Panc1 (cell line): ENCODE data around the gene ADCYAP1R1. TPM values are rescaled to one million over a fixed set of nuclear protein-coding genes. Genes with fewer than 3 reads are reported as not detected.

Experiments
- ATAC-seq: fragments of 200-7000 bp; cut with Tn5 transposase; 2 replicates; pipeline ENCODE4 v1.9.1; 2020; ENCODE audit warnings: mild to moderate bottlenecking, moderate library complexity
- BruUV-seq: library from RNA; stranded (reverse); fragments of 400-500 nt; replicated peaks from 2 replicates; lab custom pipeline; 2021; lab: Mats Ljungman, UMichigan
- CTCF ChIA-PET: fragments of 300-600 bp; sonication (Branson Sonifier 250); formaldehyde crosslinking; loops from one replicate; lab custom pipeline; 2022; ENCODE audit warnings: antibody characterized with exemption; lab: Charles Lee
- POLR2A ChIA-PET: fragments of 300-600 bp; sonication (Branson Sonifier 250); formaldehyde crosslinking; loops from one replicate; lab custom pipeline; 2022; ENCODE audit warnings: antibody characterized with exemption; lab: Charles Lee
- DNase-seq: peaks from one replicate; pipeline ENCODE4 v3.0.0-alpha.2; 2010; ENCODE audit warnings: low read depth, low spot score
- H3K27ac ChIP-seq: 2 replicates; pipeline ENCODE4 v1.5.1; 2011; ENCODE audit warnings: mild to moderate bottlenecking, low read length, inconsistent platforms
- H3K27me3 ChIP-seq: fragments of 200-500 bp; sonication (Bioruptor generic); 2 replicates; pipeline ENCODE4 v1.6.0; 2014; ENCODE audit warnings: low read length, inconsistent platforms; ENCODE audit not compliant: control insufficient read depth, insufficient read depth
- H3K36me3 ChIP-seq: fragments of 200-500 bp; sonication (Bioruptor generic); 2 replicates; pipeline ENCODE4 v1.5.1; 2014; ENCODE audit warnings: inconsistent platforms, mild to moderate bottlenecking, low read length, moderate library complexity; ENCODE audit not compliant: control insufficient read depth, insufficient read depth
- H3K4me1 ChIP-seq: 2 replicates; pipeline ENCODE4 v1.5.1; 2011; ENCODE audit warnings: inconsistent platforms, mild to moderate bottlenecking, low read length, moderate library complexity; ENCODE audit not compliant: control insufficient read depth, insufficient read depth
- H3K4me3 ChIP-seq, 2 experiments: 2 replicates each; pipeline ENCODE4 v1.5.1; 2011 to 2012; ENCODE audit warnings: low read depth in 2 of 2, low read length in 2 of 2, mild to moderate bottlenecking in 2 of 2, inconsistent platforms in 1 of 2, moderate library complexity in 1 of 2
- H3K9me3 ChIP-seq: fragments of 200-500 bp; sonication (Bioruptor generic); 2 replicates; pipeline ENCODE4 v1.5.1; 2014; ENCODE audit warnings: low read depth, mild to moderate bottlenecking, inconsistent platforms, low read length, moderate library complexity; ENCODE audit not compliant: control insufficient read depth, insufficient read depth
- POLR2AphosphoS5 ChIP-seq: IDR thresholded peaks from 2 replicates; pipeline ENCODE4 v1.6.1; 2012; ENCODE audit warnings: mild to moderate bottlenecking, low read depth, low read length, moderate library complexity
- SIN3A ChIP-seq: IDR thresholded peaks from 2 replicates; pipeline ENCODE4 v1.6.1; 2012; ENCODE audit warnings: low read depth, mild to moderate bottlenecking, low read length, moderate library complexity, borderline replicate concordance; ENCODE audit not compliant: insufficient read depth
- TCF7L2 ChIP-seq: IDR thresholded peaks from 2 replicates; pipeline ENCODE4 v1.6.1; 2011; ENCODE audit warnings: mild to moderate bottlenecking, low read depth, low read length, inconsistent platforms
- in situ Hi-C: cut with HindIII; loops from 2 replicates; pipeline ENCODE4 v1.10.0; 2016; ENCODE audit warnings: low sequenced_read_pairs, low pct_unique_long_range_greater_than_20kb
- intact Hi-C: fragments of 100-400 bp; cut with micrococcal nuclease; formaldehyde crosslinking; loops from one replicate; pipeline ENCODE4 v1.10.0; 2022; ENCODE audit not compliant: unreplicated experiment
- total RNA-seq: library from RNA; stranded (reverse); gene quantifications from one replicate; pipeline ENCODE4 v1.2.1, GENCODE V29; 2021; ENCODE audit not compliant: unreplicated experiment
- TF ChIP-seq, protein P1 (sequence below), 2 experiments: IDR thresholded peaks; 2 replicates each; pipeline ENCODE4 v1.6.1; 2011 to 2012; ENCODE audit warnings: low read depth in 2 of 2, control low read depth in 1 of 2, low read length in 1 of 2, mild to moderate bottlenecking in 1 of 2, moderate library complexity in 1 of 2; ENCODE audit not compliant: insufficient read depth in 1 of 2
- TF ChIP-seq, protein P2 (sequence below): fragments of 450-650 bp; IDR thresholded peaks from 2 replicates; pipeline ENCODE4 v1.5.1; 2017; ENCODE audit warnings: mild to moderate bottlenecking

ADCYAP1R1 gene
- total RNA-seq, 1 experiment from 2014 or later: not detected

DNA sequence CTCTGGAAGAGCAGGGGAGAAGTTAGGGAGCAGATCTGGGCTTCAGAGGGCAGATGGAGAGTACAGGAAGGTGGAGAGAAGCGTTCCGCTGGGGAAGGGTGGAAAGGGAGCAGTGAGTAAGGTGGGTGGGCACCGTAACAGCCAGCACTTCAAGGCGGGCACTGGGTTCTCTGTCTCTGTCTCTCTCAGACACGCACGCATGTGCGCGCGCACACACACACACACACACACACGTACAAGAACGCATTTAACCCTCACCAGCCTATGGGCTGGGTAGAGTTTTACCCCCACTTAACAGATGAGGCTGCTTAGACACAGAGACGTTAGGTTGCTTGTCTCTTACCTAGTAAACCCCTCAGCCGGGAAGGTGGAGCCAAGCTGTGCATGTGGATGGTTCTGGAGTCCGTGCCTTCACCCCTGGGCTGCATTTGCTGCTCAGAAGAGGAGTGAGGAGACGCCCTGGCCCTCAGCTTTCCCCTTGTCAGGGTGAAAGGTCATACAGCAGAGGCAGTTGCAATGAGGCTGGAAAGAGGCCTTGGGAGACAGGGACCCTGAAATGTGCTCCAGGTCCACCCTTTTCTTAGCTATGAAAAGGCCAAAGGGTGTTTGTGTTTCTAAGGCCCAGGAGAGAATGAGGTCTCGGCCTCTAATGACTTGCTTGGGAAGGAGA, 16.0 kb downstream of the ADCYAP1R1 start:
- H3K9me3 ChIP-seq: no peaks in the 10 kb centered on the region
- TF ChIP-seq POLR2AphosphoS5 (no peak), SIN3A (no peak)
- TF ChIP-seq, protein P1, sequence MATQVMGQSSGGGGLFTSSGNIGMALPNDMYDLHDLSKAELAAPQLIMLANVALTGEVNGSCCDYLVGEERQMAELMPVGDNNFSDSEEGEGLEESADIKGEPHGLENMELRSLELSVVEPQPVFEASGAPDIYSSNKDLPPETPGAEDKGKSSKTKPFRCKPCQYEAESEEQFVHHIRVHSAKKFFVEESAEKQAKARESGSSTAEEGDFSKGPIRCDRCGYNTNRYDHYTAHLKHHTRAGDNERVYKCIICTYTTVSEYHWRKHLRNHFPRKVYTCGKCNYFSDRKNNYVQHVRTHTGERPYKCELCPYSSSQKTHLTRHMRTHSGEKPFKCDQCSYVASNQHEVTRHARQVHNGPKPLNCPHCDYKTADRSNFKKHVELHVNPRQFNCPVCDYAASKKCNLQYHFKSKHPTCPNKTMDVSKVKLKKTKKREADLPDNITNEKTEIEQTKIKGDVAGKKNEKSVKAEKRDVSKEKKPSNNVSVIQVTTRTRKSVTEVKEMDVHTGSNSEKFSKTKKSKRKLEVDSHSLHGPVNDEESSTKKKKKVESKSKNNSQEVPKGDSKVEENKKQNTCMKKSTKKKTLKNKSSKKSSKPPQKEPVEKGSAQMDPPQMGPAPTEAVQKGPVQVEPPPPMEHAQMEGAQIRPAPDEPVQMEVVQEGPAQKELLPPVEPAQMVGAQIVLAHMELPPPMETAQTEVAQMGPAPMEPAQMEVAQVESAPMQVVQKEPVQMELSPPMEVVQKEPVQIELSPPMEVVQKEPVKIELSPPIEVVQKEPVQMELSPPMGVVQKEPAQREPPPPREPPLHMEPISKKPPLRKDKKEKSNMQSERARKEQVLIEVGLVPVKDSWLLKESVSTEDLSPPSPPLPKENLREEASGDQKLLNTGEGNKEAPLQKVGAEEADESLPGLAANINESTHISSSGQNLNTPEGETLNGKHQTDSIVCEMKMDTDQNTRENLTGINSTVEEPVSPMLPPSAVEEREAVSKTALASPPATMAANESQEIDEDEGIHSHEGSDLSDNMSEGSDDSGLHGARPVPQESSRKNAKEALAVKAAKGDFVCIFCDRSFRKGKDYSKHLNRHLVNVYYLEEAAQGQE (IDR thresholded peaks at IDR 0.05; ENCODE audit: insufficient read depth in 1 of 2, low read depth in 2 of 2, low read length in 1 of 2): no peak
- TF ChIP-seq, protein P2, sequence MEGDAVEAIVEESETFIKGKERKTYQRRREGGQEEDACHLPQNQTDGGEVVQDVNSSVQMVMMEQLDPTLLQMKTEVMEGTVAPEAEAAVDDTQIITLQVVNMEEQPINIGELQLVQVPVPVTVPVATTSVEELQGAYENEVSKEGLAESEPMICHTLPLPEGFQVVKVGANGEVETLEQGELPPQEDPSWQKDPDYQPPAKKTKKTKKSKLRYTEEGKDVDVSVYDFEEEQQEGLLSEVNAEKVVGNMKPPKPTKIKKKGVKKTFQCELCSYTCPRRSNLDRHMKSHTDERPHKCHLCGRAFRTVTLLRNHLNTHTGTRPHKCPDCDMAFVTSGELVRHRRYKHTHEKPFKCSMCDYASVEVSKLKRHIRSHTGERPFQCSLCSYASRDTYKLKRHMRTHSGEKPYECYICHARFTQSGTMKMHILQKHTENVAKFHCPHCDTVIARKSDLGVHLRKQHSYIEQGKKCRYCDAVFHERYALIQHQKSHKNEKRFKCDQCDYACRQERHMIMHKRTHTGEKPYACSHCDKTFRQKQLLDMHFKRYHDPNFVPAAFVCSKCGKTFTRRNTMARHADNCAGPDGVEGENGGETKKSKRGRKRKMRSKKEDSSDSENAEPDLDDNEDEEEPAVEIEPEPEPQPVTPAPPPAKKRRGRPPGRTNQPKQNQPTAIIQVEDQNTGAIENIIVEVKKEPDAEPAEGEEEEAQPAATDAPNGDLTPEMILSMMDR: no peak
- no peak for DNase-seq
- ChIA-PET POLR2A (no interaction called here), CTCF (no interaction called here)
- no peaks in the 10 kb centered on the region for H3K36me3 ChIP-seq
- intact Hi-C loops: no loop called here
- H3K4me1 ChIP-seq: no peaks in the 10 kb centered on the region
- no peak overlapping the region for H3K27ac ChIP-seq
- no TSS peak for BruUV-seq
- H3K27me3 ChIP-seq: peaks cover 3% of the 10 kb centered on the region; the same call in 1 of the 2 replicates
- ATAC-seq: no peak
- no peak overlapping the region for H3K4me3 ChIP-seq
- in situ Hi-C loops: no loop called here

DNA sequence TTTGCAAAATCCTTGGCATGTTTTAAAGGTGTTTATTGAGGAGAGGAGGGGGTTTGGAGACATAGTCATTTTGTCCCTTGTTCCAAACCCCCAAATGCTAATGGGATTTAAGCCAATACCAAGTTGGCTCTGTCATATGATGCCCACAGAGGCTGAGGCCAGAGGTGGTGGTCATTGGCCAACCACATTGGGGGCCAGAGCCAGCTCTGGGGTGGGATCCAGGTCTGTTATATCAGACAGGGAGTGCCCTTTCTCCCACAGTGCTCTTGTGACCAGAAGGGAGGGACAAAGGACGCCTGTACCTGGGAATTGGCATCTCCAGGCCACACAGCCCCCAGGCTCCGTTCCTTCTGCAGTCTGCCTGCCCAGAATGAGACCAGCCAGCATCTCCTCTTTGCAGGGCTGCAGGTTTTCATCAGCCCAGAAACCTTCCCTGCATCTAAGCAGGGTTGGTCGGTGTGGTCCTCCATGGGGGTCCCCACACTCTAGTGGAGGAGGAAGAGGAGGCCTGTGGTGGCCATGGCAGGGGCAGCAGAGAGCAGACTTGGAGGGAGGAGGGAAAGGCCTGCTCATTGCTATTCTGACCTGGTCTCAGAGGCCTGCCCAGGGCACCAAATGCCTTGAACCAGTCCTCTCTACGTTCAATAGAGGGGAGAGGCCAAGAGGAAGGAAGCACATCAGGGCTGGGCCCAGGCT, 17.9 kb downstream of the ADCYAP1R1 start:
- POLR2A ChIA-PET: no interaction called here

More for the DNA sequence above, 17.9 kb downstream of the ADCYAP1R1 start:
- intact Hi-C loops: no loop called here
- no peak overlapping the region for H3K27ac ChIP-seq
- no TSS peak for BruUV-seq
- H3K9me3 ChIP-seq: no peaks in the 10 kb centered on the region
- DNase-seq (no peak), ATAC-seq (no peak)
- H3K27me3 ChIP-seq: peaks cover 3% of the 10 kb centered on the region; the same call in 1 of the 2 replicates
- TF ChIP-seq TCF7L2: no peak
- TF ChIP-seq, protein P2: no peak
- CTCF ChIA-PET: no interaction called here
- no peaks in the 10 kb centered on the region for H3K4me1 ChIP-seq
- H3K36me3 ChIP-seq: no peaks in the 10 kb centered on the region
- in situ Hi-C loops: no loop called here
- no peak overlapping the region for H3K4me3 ChIP-seq
